NCI-H2107 (cell line): ENCODE results near the gene TIPARP.
A peak's percentile ranks its signal among the peaks of the same experiment; 100 is the strongest.

ENCODE experiments used
- DNase-seq: peaks from one replicate; lab custom pipeline; 2025; lab: John Stamatoyannopoulos, UW

TIPARP gene

GRCh38 chr3:156742401-156742800 lies 68.0 kb downstream of the TIPARP start:
- peak; percentile 56 for DNase-seq

GRCh38 chr3:156743859-156744258 lies 69.5 kb downstream of the TIPARP start:
- no peak for DNase-seq

- DNase-seq = no peak
Measured at GRCh38 chr3:156744631-156745030, 70.2 kb downstream of the TIPARP start.

GRCh38 chr3:156745766-156746165 lies 71.4 kb downstream of the TIPARP start:
- DNase-seq = no peak

- DNase-seq = no peak
Measured at GRCh38 chr3:156747046-156747445, 72.7 kb downstream of the TIPARP start.

GRCh38 chr3:156749244-156749643 lies 74.9 kb downstream of the TIPARP start:
- DNase-seq = peak; percentile 76

- DNase-seq = no peak
Measured at GRCh38 chr3:156750191-156750873, 75.9 kb downstream of the TIPARP start.

GRCh38 chr3:156750874-156751245 lies 76.5 kb downstream of the TIPARP start:
- DNase-seq = no peak

GRCh38 chr3:156751461-156752025 lies 77.2 kb downstream of the TIPARP start:
- DNase-seq = no peak
